SH-SY5Y (cell line): ENCODE measurements around the gene PPA2.

Experiments used
- GATA2 ChIP-seq: IDR thresholded peaks from 2 replicates; pipeline ENCODE4 v1.6.1; 2011; ENCODE audit warnings: mild to moderate bottlenecking, low read depth, low read length
- GATA3 ChIP-seq: IDR thresholded peaks from 2 replicates; pipeline ENCODE4 v1.6.1; 2011; ENCODE audit warnings: low read depth, mild to moderate bottlenecking, low read length, moderate library complexity

Gene PPA2

DNA sequence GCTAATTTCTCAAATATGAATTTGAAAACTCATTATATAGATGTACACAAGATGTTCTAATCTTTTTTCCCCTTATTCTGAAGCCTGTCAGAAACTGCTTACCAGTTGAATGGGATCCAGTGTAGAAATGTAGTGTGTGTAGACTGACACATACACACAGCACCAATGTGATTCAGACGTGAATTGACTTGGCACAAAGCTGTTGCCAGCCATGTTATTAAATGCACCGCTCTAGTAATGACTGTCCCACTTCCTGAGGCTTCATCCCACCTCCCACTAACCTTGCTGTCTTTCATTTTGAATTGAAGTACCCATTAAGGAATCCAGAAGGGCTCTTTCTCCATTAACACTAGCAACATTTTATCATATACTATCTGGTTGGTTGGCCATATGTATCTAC lies 146.6 kb downstream of the PPA2 start:
- TF ChIP-seq GATA3 (no peak), GATA2 (no peak)
